Measurements from ENCODE around the gene ALDH1A2. TPM values are rescaled to one million over a fixed set of nuclear protein-coding genes. Genes with fewer than 3 reads are reported as not detected.

Gene ALDH1A2
- total RNA-seq, 1 donor from 2014 or later = 49.4 TPM

- no peak for ATAC-seq
These were observed 145.8 kb downstream of the ALDH1A2 start for GRCh38 chr15:57919754-57920153.

GRCh38 chr15:57917998-57918397 lies 147.5 kb downstream of the ALDH1A2 start:
- Histone ChIP-seq H3K4me1 (peaks cover 22% of the 10 kb centered on the region), H3K27ac (no peak overlapping the region), H3K4me3 (no peak overlapping the region), H3K9me3 (no peaks in the 10 kb centered on the region), H3K27me3 (ENCODE audit: low read depth) (no peaks in the 10 kb centered on the region), H3K36me3 (no peaks in the 10 kb centered on the region)
- no peak for ATAC-seq
- TF ChIP-seq CTCF (IDR thresholded peaks at IDR 0.05) = no peak
- intact Hi-C loops (cut with DNase I) = no loop called here
- DNase-seq = no peak

More at GRCh38 chr15:57919754-57920153, 145.8 kb downstream of the ALDH1A2 start:
- H3K9me3 ChIP-seq = no peaks in the 10 kb centered on the region
- H3K27me3 ChIP-seq (ENCODE audit: low read depth) = no peaks in the 10 kb centered on the region
- no peak overlapping the region for H3K4me3 ChIP-seq
- TF ChIP-seq CTCF (IDR thresholded peaks at IDR 0.05) = no peak
- intact Hi-C loops (cut with DNase I) = no loop called here
- H3K4me1 ChIP-seq = peaks cover 39% of the 10 kb centered on the region
- H3K36me3 ChIP-seq = no peaks in the 10 kb centered on the region
- no peak overlapping the region for H3K27ac ChIP-seq
- no peak for DNase-seq

- no peak for TF ChIP-seq CTCF (IDR thresholded peaks at IDR 0.05)
- H3K27ac ChIP-seq = no peak overlapping the region
- DNase-seq (no peak), ATAC-seq (no peak)
- intact Hi-C loops (cut with DNase I) = no loop called here
- H3K36me3 ChIP-seq = no peaks in the 10 kb centered on the region
- no peaks in the 10 kb centered on the region for H3K9me3 ChIP-seq
- peaks cover 9% of the 10 kb centered on the region for H3K4me1 ChIP-seq
- no peaks in the 10 kb centered on the region for H3K27me3 ChIP-seq (ENCODE audit: low read depth)
- H3K4me3 ChIP-seq = no peak overlapping the region
These were observed 148.8 kb downstream of the ALDH1A2 start for GRCh38 chr15:57916695-57917094.

- ATAC-seq = no peak
- intact Hi-C loops (cut with DNase I) = no loop called here
- Histone ChIP-seq H3K27ac (no peak overlapping the region), H3K9me3 (no peaks in the 10 kb centered on the region), H3K36me3 (no peaks in the 10 kb centered on the region), H3K4me1 (peaks cover 2% of the 10 kb centered on the region), H3K27me3 (ENCODE audit: low read depth) (no peaks in the 10 kb centered on the region), H3K4me3 (no peak overlapping the region)
- DNase-seq = no peak
- no peak for TF ChIP-seq CTCF (IDR thresholded peaks at IDR 0.05)
These were observed 149.5 kb downstream of the ALDH1A2 start for GRCh38 chr15:57915827-57916531.

- Histone ChIP-seq H3K36me3 (no peaks in the 10 kb centered on the region), H3K27me3 (ENCODE audit: low read depth) (no peaks in the 10 kb centered on the region), H3K27ac (no peak overlapping the region), H3K9me3 (no peaks in the 10 kb centered on the region), H3K4me1 (no peaks in the 10 kb centered on the region), H3K4me3 (no peak overlapping the region)
- intact Hi-C loops (cut with DNase I) = no loop called here
- no peak for TF ChIP-seq CTCF (IDR thresholded peaks at IDR 0.05)
- ATAC-seq (peak; percentile 82 to 84), DNase-seq (peak; percentile 67)
These were observed 151.0 kb downstream of the ALDH1A2 start for GRCh38 chr15:57914350-57915055.

Measured in lower lobe of right lung (tissue), 2 donors.